HepG2 (cell line): ENCODE measurements around the gene INO80C.

ENCODE experiments used
- JUND ChIP-seq: sonication (generic); formaldehyde crosslinking; IDR thresholded peaks from 2 replicates; pipeline ENCODE4 v1.8.0; 2022; ENCODE audit warnings: mild to moderate bottlenecking, missing genetic modification reagents
- MAFF ChIP-seq: IDR thresholded peaks from 2 replicates; pipeline ENCODE4 v1.6.1; 2011; ENCODE audit warnings: low read depth, low read length, improper control_type of control experiment
- MED13 ChIP-seq: sonication (generic); formaldehyde crosslinking; IDR thresholded peaks from 2 replicates; pipeline ENCODE4 v1.5.0; 2020; ENCODE audit warnings: missing genetic modification reagents
- MYC ChIP-seq: sonication (generic); formaldehyde crosslinking; IDR thresholded peaks from 2 replicates; pipeline ENCODE4 v1.9.0; 2021; ENCODE audit warnings: missing genetic modification reagents, borderline replicate concordance
- POLR2A ChIP-seq, 2 experiments: IDR thresholded peaks; 2 replicates each; pipeline ENCODE4 v1.6.1; 2011; ENCODE audit warnings: low read depth in 2 of 2, low read length in 2 of 2, mild to moderate bottlenecking in 1 of 2, moderate library complexity in 1 of 2; ENCODE audit not compliant: insufficient read depth in 1 of 2
- PRPF4 ChIP-seq: fragments of 200-400 bp; formaldehyde crosslinking; IDR thresholded peaks from 2 replicates; pipeline ENCODE4 v1.6.1; 2016; ENCODE audit warnings: low read length, low read depth; ENCODE audit not compliant: poor library complexity, severe bottlenecking
- SMAD3 ChIP-seq: sonication (generic); formaldehyde crosslinking; IDR thresholded peaks from 2 replicates; pipeline ENCODE4 v1.4.0; 2020; ENCODE audit warnings: missing genetic modification reagents
- SP1 ChIP-seq, 2 experiments: fragments of 450-650 bp in 1 of 2; sonication (generic) in 1 of 2; formaldehyde crosslinking in 1 of 2; IDR thresholded peaks; 2 replicates each; pipeline versions ENCODE4 v1.4.0 to v1.6.1; 2016 to 2020; ENCODE audit warnings: missing genetic modification reagents in 1 of 2
- UBTF ChIP-seq: sonication (generic); formaldehyde crosslinking; IDR thresholded peaks from 2 replicates; pipeline ENCODE4 v1.4.0; 2020; ENCODE audit warnings: mild to moderate bottlenecking, missing genetic modification reagents
- ZBTB20 ChIP-seq: sonication (generic); formaldehyde crosslinking; IDR thresholded peaks from 2 replicates; pipeline ENCODE4 v1.8.1; 2023; ENCODE audit warnings: missing genetic modification reagents, low read depth, mild to moderate bottlenecking, borderline replicate concordance
- ZNF24 ChIP-seq: fragments of 450-650 bp; IDR thresholded peaks from 2 replicates; pipeline ENCODE4 v1.6.1; 2017; ENCODE audit warnings: antibody characterized with exemption, mild to moderate bottlenecking
- ZNF781 ChIP-seq: sonication (generic); formaldehyde crosslinking; IDR thresholded peaks from 2 replicates; pipeline ENCODE4 v1.5.1; 2020; ENCODE audit warnings: borderline replicate concordance, mild to moderate bottlenecking, missing genetic modification reagents; ENCODE audit errors: not compliant biosample characterization
- TF ChIP-seq, protein P1 (sequence below): sonication (generic); formaldehyde crosslinking; IDR thresholded peaks from 2 replicates; pipeline ENCODE4 v1.5.0; 2020; ENCODE audit warnings: missing genetic modification reagents

- no peak for TF ChIP-seq JUND
- TF ChIP-seq MYC (CRISPR knock-in tag), result no peak
- TF ChIP-seq, protein P1, sequence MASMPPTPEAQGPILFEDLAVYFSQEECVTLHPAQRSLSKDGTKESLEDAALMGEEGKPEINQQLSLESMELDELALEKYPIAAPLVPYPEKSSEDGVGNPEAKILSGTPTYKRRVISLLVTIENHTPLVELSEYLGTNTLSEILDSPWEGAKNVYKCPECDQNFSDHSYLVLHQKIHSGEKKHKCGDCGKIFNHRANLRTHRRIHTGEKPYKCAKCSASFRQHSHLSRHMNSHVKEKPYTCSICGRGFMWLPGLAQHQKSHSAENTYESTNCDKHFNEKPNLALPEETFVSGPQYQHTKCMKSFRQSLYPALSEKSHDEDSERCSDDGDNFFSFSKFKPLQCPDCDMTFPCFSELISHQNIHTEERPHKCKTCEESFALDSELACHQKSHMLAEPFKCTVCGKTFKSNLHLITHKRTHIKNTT (CRISPR knock-in tag), result no peak
- TF ChIP-seq ZNF781 (CRISPR knock-in tag), result no peak
- TF ChIP-seq SMAD3 (CRISPR knock-in tag), result no peak
- no peak for TF ChIP-seq PRPF4
- TF ChIP-seq MED13 (CRISPR knock-in tag), result no peak
- no peak for TF ChIP-seq UBTF (CRISPR knock-in tag)
- no peak for TF ChIP-seq MAFF
- TF ChIP-seq ZNF24, result no peak
- TF ChIP-seq SP1 (IDR thresholded peaks at IDR 0.05), result no peak
- TF ChIP-seq SP1 (CRISPR knock-in tag; IDR thresholded peaks at IDR 0.05), result no peak
- no peak for TF ChIP-seq ZBTB20 (CRISPR knock-in tag)
- no peak for TF ChIP-seq POLR2A (IDR thresholded peaks at IDR 0.05; ENCODE audit: insufficient read depth in 1 of 2, low read depth in 2 of 2, low read length in 2 of 2)
Observed at GRCh38 chr18:35459997-35460396, 37.8 kb downstream of the INO80C start.
